SK-N-SH (cell line): ENCODE results near the gene C19orf73. TPM values are rescaled to one million over a fixed set of nuclear protein-coding genes. Genes with fewer than 3 reads are reported as not detected.

Source experiments
- CTCF ChIA-PET: fragments of 300-600, 350-600 bp; formaldehyde crosslinking; extraction: SDS; loops from one replicate; lab custom pipeline; 2021; lab: Yijun Ruan, JAX
- POLR2A ChIA-PET: fragments of 350-600 bp; sonication (Branson Sonifier 250); formaldehyde crosslinking; extraction: SDS; loops from one replicate; lab custom pipeline; 2020; ENCODE audit warnings: antibody characterized with exemption, inconsistent platforms; lab: Yijun Ruan, JAX
- DNase-seq: peaks from one replicate; pipeline ENCODE4 v3.0.0; 2012
- H2AFZ ChIP-seq: fragments of 200-600 bp; sonication (generic); 2 replicates; pipeline ENCODE4 v1.8.1; 2016; ENCODE audit warnings: antibody characterized with exemption, mild to moderate bottlenecking, low read depth
- H3F3A ChIP-seq: fragments of 200-600 bp; sonication (generic); replicated peaks from 2 replicates; pipeline ENCODE3; 2016; ENCODE audit warnings: antibody characterized with exemption, mild to moderate bottlenecking; ENCODE audit not compliant: insufficient read depth
- H3K27ac ChIP-seq, 2 experiments: fragments of 200-500 bp in 1 of 2; fragments of 200-600 bp in 1 of 2; sonication (Bioruptor generic) in 1 of 2; sonication (generic), shearing (Covaris generic) in 1 of 2; 2 replicates each; pipeline versions ENCODE4 v1.5.1 to v1.6.1; 2014 to 2016; ENCODE audit warnings: low read depth in 2 of 2, inconsistent platforms in 1 of 2, low read length in 1 of 2, mild to moderate bottlenecking in 1 of 2, mixed read lengths in 1 of 2
- H3K27me3 ChIP-seq: fragments of 200-600 bp; sonication (generic), shearing (Covaris generic); 2 replicates; pipeline ENCODE4 v1.6.1; 2016; ENCODE audit warnings: mixed run types; ENCODE audit not compliant: insufficient read depth
- H3K36me3 ChIP-seq, 2 experiments: fragments of 200-500 bp in 1 of 2; fragments of 200-600 bp in 1 of 2; sonication (Bioruptor generic) in 1 of 2; sonication (generic) in 1 of 2; replicated peaks in 1 of 2; 2 replicates each; pipeline versions ENCODE3 to v1.5.1; 2014 to 2016; ENCODE audit warnings: low read length in 1 of 2, mild to moderate bottlenecking in 1 of 2; ENCODE audit not compliant: insufficient read depth in 2 of 2, control insufficient read depth in 1 of 2
- H3K4me1 ChIP-seq, 2 experiments: fragments of 200-500 bp in 1 of 2; fragments of 200-600 bp in 1 of 2; sonication (Bioruptor generic) in 1 of 2; sonication (generic), shearing (Covaris generic) in 1 of 2; 2 replicates each; pipeline versions ENCODE4 v1.5.1 to v1.6.1; 2014 to 2016; ENCODE audit warnings: low read depth in 1 of 2, low read length in 1 of 2, mixed run types in 1 of 2; ENCODE audit not compliant: insufficient read depth in 2 of 2, control insufficient read depth in 1 of 2
- H3K4me2 ChIP-seq: fragments of 200-600 bp; sonication (generic), shearing (Covaris generic); 2 replicates; pipeline ENCODE4 v1.6.1; 2017; ENCODE audit warnings: mixed run types
- H3K4me3 ChIP-seq, 2 experiments: fragments of 200-500 bp in 1 of 2; fragments of 200-600 bp in 1 of 2; sonication (Bioruptor generic) in 1 of 2; sonication (generic), shearing (Covaris generic) in 1 of 2; 2 replicates each; pipeline versions ENCODE4 v1.5.1 to v1.8.1; 2014 to 2016; ENCODE audit warnings: low read depth in 2 of 2, inconsistent platforms in 1 of 2, low read length in 1 of 2, mild to moderate bottlenecking in 1 of 2, mixed read lengths in 1 of 2, moderate library complexity in 1 of 2
- H3K79me2 ChIP-seq: fragments of 200-600 bp; sonication (generic); 2 replicates; pipeline ENCODE4 v1.8.1; 2017; ENCODE audit warnings: mild to moderate bottlenecking; ENCODE audit not compliant: insufficient read depth
- H3K9ac ChIP-seq: fragments of 200-600 bp; sonication (generic); 2 replicates; pipeline ENCODE4 v1.6.1; 2017; ENCODE audit warnings: mixed run types
- H3K9me2 ChIP-seq: fragments of 200-600 bp; sonication (generic); 2 replicates; pipeline ENCODE4 v1.6.1; 2017; ENCODE audit warnings: mixed run types
- H3K9me3 ChIP-seq: fragments of 200-600 bp; sonication (generic); 2 replicates; pipeline ENCODE4 v1.6.1; 2017; ENCODE audit warnings: mixed run types, mild to moderate bottlenecking, moderate library complexity
- H4K20me1 ChIP-seq: fragments of 200-600 bp; sonication (generic); 2 replicates; pipeline ENCODE4 v1.6.1; 2017; ENCODE audit warnings: mild to moderate bottlenecking, mixed run types; ENCODE audit not compliant: insufficient read depth
- CHD2 ChIP-seq: fragments of 150-350 bp; IDR thresholded peaks from 2 replicates; pipeline ENCODE4 v1.6.1; 2018; ENCODE audit warnings: low read length; ENCODE audit not compliant: partially characterized antibody
- ELF1 ChIP-seq: IDR thresholded peaks from 2 replicates; pipeline ENCODE4 v1.4.0; 2012
- EP300 ChIP-seq, 2 experiments: IDR thresholded peaks; 2 replicates each; pipeline versions ENCODE4 v1.4.0 to v1.6.1; 2012; ENCODE audit warnings: borderline replicate concordance in 1 of 2, low read depth in 1 of 2, low read length in 1 of 2
- GATA2 ChIP-seq: sonication (generic); formaldehyde crosslinking; IDR thresholded peaks from 2 replicates; pipeline ENCODE4 v1.5.0; 2020; ENCODE audit warnings: mild to moderate bottlenecking, missing genetic modification reagents
- JUND ChIP-seq: IDR thresholded peaks from 2 replicates; pipeline ENCODE4 v1.4.0; 2012
- MAX ChIP-seq: IDR thresholded peaks from 2 replicates; pipeline ENCODE4 v1.4.0; 2012; ENCODE audit warnings: low read depth
- NRF1 ChIP-seq: IDR thresholded peaks from 2 replicates; pipeline ENCODE4 v1.6.1; 2012; ENCODE audit warnings: low read depth, mild to moderate bottlenecking, low read length
- POLR2AphosphoS5 ChIP-seq: IDR thresholded peaks from 2 replicates; pipeline ENCODE4 v1.6.1; 2012; ENCODE audit warnings: low read depth, low read length
- RFX5 ChIP-seq: IDR thresholded peaks from 2 replicates; pipeline ENCODE4 v1.6.1; 2012; ENCODE audit warnings: mild to moderate bottlenecking, improper control_type of control experiment, low read length
- SIN3A ChIP-seq: IDR thresholded peaks from 2 replicates; pipeline ENCODE4 v1.6.1; 2012; ENCODE audit warnings: low read depth, mild to moderate bottlenecking, low read length, moderate library complexity, borderline replicate concordance
- SMC3 ChIP-seq: IDR thresholded peaks from 2 replicates; pipeline ENCODE4 v1.6.1; 2012; ENCODE audit warnings: low read depth, low read length, improper control_type of control experiment
- TAF1 ChIP-seq: IDR thresholded peaks from 2 replicates; pipeline ENCODE4 v1.6.1; 2012; ENCODE audit warnings: low read depth, mild to moderate bottlenecking, low read length, moderate library complexity, borderline replicate concordance
- TEAD4 ChIP-seq: IDR thresholded peaks from 2 replicates; pipeline ENCODE4 v1.4.0; 2012; ENCODE audit warnings: mild to moderate bottlenecking, borderline replicate concordance; ENCODE audit not compliant: insufficient read depth
- YY1 ChIP-seq: IDR thresholded peaks from 2 replicates; pipeline ENCODE4 v1.4.0; 2012; ENCODE audit warnings: low read depth, mild to moderate bottlenecking
- WGBS: methylation state at CpG from one replicate; pipeline ENCODE4 v1.1.6; 2017; ENCODE audit warnings: low lambda C conversion rate; 5-methylcytosine and 5-hydroxymethylcytosine counted together
- polyA plus RNA-seq, 3 experiments: library from polyadenylated mRNA; depleted of rRNA; stranded (reverse); fragments of >200 nt; gene quantifications; 2 replicates each; pipeline ENCODE4 v1.2.3, GENCODE V29; 2012
- TF ChIP-seq, protein P1 (sequence below): IDR thresholded peaks from 2 replicates; pipeline ENCODE4; 2012

The C19orf73 gene
- polyA plus RNA-seq, 1 of the 3 experiments (the other 2 are of a cell fraction) = 3.0 TPM

GRCh38 chr19:49136771-49137171 is 17.8 kb upstream of the C19orf73 start:
- H3K9ac ChIP-seq = no peak overlapping the region
- H3K36me3 ChIP-seq = no peaks in the 10 kb centered on the region
- no peaks in the 10 kb centered on the region for H3K27me3 ChIP-seq
- no peak for DNase-seq
- 85% methylated on average over 7 of the region's 10 CpGs for WGBS
- H4K20me1 ChIP-seq = no peaks in the 10 kb centered on the region
- H3K9me2 ChIP-seq = no peaks in the 10 kb centered on the region
- no peak overlapping the region for H2AFZ ChIP-seq
- H3K27ac ChIP-seq = no peak overlapping the region
- no peaks in the 10 kb centered on the region for H3K9me3 ChIP-seq
- POLR2A ChIA-PET = no interaction called here
- H3K79me2 ChIP-seq = no peaks in the 10 kb centered on the region
- H3K4me3 ChIP-seq = no peak overlapping the region
- no peaks in the 10 kb centered on the region for H3F3A ChIP-seq
- CTCF ChIA-PET = interaction anchor here (0.9 to 2.9 kb wide), 3 partner anchors 9 to 72 kb away, joined by 3 to 15 read pairs (median 6); partner anchors contain the start of gene LIN7B
- TF ChIP-seq ELF1 (no peak), SMC3 (no peak), YY1 (no peak), POLR2AphosphoS5 (no peak), GATA2 (CRISPR knock-in tag) (no peak), TEAD4 (no peak), NRF1 (no peak), EP300 (IDR thresholded peaks at IDR 0.05; ENCODE audit: borderline replicate concordance in 1 of 2, low read depth in 1 of 2, low read length in 1 of 2) (no peak), TAF1 (no peak), JUND (no peak), MAX (no peak)
- TF ChIP-seq, protein P1, sequence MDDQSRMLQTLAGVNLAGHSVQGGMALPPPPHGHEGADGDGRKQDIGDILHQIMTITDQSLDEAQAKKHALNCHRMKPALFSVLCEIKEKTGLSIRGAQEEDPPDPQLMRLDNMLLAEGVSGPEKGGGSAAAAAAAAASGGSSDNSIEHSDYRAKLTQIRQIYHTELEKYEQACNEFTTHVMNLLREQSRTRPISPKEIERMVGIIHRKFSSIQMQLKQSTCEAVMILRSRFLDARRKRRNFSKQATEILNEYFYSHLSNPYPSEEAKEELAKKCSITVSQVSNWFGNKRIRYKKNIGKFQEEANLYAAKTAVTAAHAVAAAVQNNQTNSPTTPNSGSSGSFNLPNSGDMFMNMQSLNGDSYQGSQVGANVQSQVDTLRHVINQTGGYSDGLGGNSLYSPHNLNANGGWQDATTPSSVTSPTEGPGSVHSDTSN = no peak
- H3K4me1 ChIP-seq = no peaks in the 10 kb centered on the region
- no peak overlapping the region for H3K4me2 ChIP-seq

GRCh38 chr19:49135686-49136085 is 16.7 kb upstream of the C19orf73 start:
- POLR2A ChIA-PET = no interaction called here
- WGBS = 86% methylated on average over 5 of the region's 5 CpGs
- H3K27me3 ChIP-seq = no peaks in the 10 kb centered on the region
- no peaks in the 10 kb centered on the region for H3K4me1 ChIP-seq
- no peak overlapping the region for H3K27ac ChIP-seq
- H3K9me2 ChIP-seq = no peaks in the 10 kb centered on the region
- H2AFZ ChIP-seq = no peak overlapping the region
- H4K20me1 ChIP-seq = no peaks in the 10 kb centered on the region
- H3K79me2 ChIP-seq = no peaks in the 10 kb centered on the region
- no peaks in the 10 kb centered on the region for H3F3A ChIP-seq
- no peak overlapping the region for H3K4me3 ChIP-seq
- no peak overlapping the region for H3K4me2 ChIP-seq
- no peak for TF ChIP-seq TAF1
- no peak for TF ChIP-seq ELF1
- TF ChIP-seq SIN3A = no peak
- TF ChIP-seq RFX5 = no peak
- TF ChIP-seq MAX = no peak
- TF ChIP-seq CHD2 = no peak
- TF ChIP-seq, all 33 proteins: peak for 0
- DNase-seq = no peak
- Histone ChIP-seq H3K9me3 (no peaks in the 10 kb centered on the region), H3K36me3 (no peaks in the 10 kb centered on the region), H3K9ac (no peak overlapping the region)
- CTCF ChIA-PET = interaction anchor here (0.9 to 2.9 kb wide), 3 partner anchors 10 to 22 kb away, joined by 3 to 15 read pairs (median 6); partner anchors contain the start of gene LIN7B
